NCI-H2196 treated with DMSO at 0.1 percent for 48 hours (cell line): ENCODE data around the gene ETFB.

ENCODE experiments used
- DNase-seq: peaks from one replicate; lab custom pipeline; 2025; ENCODE audit not compliant: unreplicated experiment; lab: John Stamatoyannopoulos, UW

Gene ETFB

GRCh38 chr19:51296336-51297093, 69.7 kb downstream of the ETFB start:
- DNase-seq, result no peak

- DNase-seq, result no peak
Observed at GRCh38 chr19:51295382-51296126, 70.6 kb downstream of the ETFB start.
